Coronary artery (tissue), 2 donors: ENCODE measurements around the gene E2F1.

Experiments used
- DNase-seq: peaks from one replicate; pipeline ENCODE4 v3.0.0-alpha.2; 2017; ENCODE audit warnings: low spot score
- H3K27ac ChIP-seq, 2 donors: fragments of 200-600 bp; sonication (generic); one replicate each; pipeline ENCODE4 v1.5.1; 2016 to 2019
- H3K4me3 ChIP-seq: fragments of 200-600 bp; sonication (generic); 2 replicates; pipeline ENCODE4 v1.5.1; 2016; ENCODE audit warnings: mild to moderate bottlenecking, moderate library complexity
- CTCF ChIP-seq: fragments of 200-600 bp; sonication (generic); IDR thresholded peaks from one replicate; pipeline ENCODE4 v1.5.1; 2019; ENCODE audit warnings: antibody characterized with exemption

The E2F1 gene

DNA sequence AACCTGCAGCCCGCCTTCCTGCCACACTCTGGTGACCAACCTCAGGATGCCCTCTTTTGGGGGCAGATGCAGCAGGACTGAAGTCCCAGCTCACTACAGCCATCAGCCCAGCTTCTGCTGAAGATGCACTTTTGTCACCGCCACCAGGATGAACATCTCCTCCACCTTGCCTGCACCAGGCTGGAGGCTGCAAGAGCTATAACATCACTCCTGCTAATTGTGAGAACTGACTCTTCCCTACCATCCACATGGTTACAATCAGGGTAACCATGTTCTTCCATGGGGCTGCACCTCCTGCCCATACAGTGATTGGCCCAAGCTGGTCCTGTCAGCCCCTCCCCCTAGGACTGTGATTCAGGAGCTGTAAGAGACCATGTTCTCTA lies 21.4 kb downstream of the E2F1 start:
- Histone ChIP-seq H3K27ac (peak overlapping the region; percentile 88 to 95), H3K4me3 (no peak overlapping the region)
- no peak for DNase-seq

DNA sequence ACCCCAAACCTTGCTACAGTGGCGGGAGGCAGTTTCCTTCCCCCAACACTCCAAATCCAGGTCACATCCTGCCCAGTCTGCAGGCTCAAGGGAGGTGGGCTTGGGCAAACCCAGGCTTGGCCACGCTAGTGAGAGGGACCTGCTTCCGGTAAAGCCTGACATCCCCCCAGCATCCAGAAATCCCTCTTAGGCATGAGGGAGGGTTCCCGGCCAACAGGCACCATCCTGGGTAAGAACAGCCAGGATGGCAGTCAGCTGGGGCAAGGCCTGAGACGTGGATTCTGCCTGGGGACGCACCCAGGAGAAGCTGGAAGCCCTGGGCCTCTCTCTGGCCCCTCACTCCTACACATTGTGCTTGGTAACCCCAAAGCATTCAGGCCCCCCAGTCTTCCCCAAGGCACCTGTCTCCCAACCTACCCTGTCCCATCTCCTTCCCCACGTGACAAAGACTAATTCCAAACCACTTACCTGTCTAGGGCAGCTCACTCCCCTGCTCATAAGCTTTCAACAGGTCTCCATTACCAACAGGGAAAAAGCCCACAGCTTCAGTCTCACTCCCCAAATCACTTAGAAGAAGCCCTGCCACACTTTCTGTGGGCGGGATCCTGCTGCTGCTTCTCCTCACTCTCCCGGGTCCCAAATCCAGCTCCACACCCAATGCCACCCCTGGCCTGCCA lies 22.0 kb downstream of the E2F1 start:
- TF ChIP-seq CTCF: no peak
- Histone ChIP-seq H3K27ac (peak overlapping the region; percentile 88 to 95), H3K4me3 (peak overlapping the region; percentile 81)
- DNase-seq: no peak

More for the DNA sequence above, 21.4 kb downstream of the E2F1 start:
- no peak for TF ChIP-seq CTCF

GRCh38 chr20:33663161-33664084 lies 22.8 kb downstream of the E2F1 start:
- Histone ChIP-seq H3K4me3 (peak overlapping the region; percentile 81), H3K27ac (peak overlapping the region; percentile 88 to 95)
- DNase-seq: no peak
- no peak for TF ChIP-seq CTCF

DNA sequence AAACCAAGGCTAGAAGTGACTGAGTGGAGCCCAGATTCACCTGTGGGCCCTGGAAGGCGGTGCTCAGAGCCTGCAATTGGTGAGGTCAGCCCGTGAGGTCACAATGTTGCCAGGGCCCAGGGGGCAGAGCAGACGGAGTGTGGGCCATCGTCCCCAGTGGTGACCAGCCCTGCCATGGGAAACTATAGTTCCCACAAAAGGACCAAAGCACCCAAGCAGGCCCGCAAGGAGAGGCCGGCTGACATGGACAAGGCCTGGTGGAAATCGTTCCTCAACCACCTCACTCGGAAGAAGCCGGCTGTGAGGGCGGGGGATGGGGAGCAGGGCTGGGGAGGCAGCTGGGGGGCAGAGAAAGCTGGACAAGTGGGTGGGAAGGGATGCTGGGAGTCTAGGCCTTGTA lies 24.0 kb downstream of the E2F1 start, which contains the start of gene C20orf144:
Gene C20orf144, plus strand, starts transcription at position 156 of the 400 bp plus-strand sequence. Its CDS starts 19 bp downstream, at position 175.
- H3K4me3 ChIP-seq: peak within 1 kb of the TSS; percentile 81

DNA sequence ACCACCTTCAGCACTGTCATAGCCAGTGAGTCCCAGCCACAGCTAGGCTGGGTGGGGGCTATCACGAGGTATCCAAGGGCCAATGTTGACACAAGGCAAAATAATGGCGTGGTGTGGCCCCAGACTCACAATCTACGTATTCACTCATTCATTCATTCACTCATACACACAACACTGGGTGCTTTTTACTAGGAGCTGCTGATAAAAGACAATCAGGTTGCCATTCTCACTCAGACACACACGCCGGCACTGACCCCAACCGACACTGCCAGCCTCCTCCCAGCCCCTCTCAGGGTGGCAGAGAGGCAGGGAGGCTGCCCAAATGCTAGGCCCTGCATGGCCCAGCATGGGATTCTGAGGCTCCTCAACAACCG lies 25.5 kb downstream of the E2F1 start:
- Histone ChIP-seq H3K4me3 (no peak overlapping the region), H3K27ac (no peak overlapping the region)
- TF ChIP-seq CTCF: no peak
- no peak for DNase-seq

More for the DNA sequence above, 24.0 kb downstream of the E2F1 start, which contains the start of gene C20orf144:
- peak within 1 kb of the TSS; percentile 88 to 95 for H3K27ac ChIP-seq
- TF ChIP-seq CTCF: no peak
- no peak for DNase-seq

DNA sequence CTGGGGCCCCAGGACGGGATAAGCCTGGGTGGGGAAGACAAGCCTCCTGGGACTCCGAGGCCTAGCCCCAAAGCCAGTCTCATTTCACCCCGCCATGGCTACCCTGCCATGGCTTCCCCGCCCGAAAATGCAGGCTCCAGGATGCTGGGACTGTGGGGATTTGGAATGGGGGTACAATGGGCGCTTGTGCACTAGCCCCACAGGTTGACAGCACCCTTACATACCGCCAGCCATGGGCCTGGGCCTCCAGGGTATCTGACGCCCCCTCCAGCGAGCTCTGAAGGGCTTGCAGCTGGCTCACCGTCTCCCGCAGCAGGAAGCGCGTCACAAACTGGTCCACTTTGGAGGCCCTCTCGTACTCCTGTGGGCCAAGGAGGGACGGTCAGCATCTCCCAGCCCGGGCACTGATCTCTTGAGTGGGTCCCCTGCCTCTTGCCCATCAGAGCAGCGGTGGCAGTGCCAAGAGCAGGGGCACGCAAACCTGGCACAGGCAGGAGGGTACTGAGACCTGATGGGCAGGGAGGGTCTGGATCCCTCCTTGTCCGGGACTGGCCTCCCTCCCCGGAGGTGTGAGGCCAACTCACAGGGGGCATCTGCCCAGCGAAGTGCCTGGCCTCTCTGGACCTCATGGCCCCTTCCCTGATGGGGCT lies 26.0 kb downstream of the E2F1 start:
- DNase-seq: no peak
- H3K4me3 ChIP-seq: no peak overlapping the region
- H3K27ac ChIP-seq: no peak overlapping the region
- no peak for TF ChIP-seq CTCF
